ENCODE results near the gene RPTOR. TPM values are rescaled to one million over a fixed set of nuclear protein-coding genes. Genes with fewer than 3 reads are reported as not detected.
A peak's percentile ranks its signal among the peaks of the same experiment; 100 is the strongest.

Gene RPTOR
- total RNA-seq, 4 donors from 2014 or later = 47.6 to 56.9 (median 55.4) TPM

DNA sequence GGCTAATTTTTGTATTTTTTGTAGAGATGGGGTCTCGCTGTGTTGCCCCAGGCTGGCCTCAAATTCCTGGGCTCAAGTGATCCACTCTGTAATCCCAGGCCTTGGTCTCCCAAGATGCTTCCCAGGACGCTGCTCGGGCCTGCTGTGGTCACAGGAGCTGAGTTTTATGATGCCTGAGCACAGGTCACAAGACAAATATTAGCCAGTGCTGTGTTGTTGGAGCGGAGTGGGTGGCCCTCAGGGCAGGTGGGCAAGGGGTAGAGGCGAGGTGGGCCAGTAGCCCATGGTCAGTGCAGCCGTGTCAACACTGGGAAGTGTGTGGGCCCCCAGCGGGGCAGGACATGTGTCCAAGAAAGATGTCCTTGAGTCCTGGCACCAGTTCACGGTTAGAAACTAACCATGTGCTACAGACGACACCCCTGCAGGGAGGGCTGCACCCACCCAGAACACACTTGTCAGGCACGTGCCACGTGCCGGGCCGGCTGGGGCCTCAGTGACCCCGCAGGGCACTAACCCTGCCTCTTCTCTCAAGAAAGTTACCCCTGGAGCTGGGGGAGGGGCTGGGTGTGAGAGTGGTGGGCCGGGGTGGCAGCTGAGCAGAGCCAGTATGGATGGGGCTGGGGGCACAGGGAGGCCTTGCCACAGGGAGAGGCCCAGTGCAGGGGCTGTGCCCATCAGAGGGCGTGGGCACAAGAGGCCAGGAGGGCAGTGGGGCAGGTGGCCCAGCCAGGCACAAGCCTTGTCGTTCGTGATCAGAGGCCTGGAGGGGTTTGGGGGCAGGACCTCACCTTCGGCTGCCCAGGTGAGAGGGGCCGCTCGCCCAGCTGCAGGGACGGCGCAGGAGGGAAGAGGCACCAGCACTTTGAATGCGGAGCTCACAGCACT, 343.9 kb downstream of the RPTOR start:
- TF ChIP-seq POLR2A (IDR thresholded peaks at IDR 0.05) = no peak
- TF ChIP-seq, protein P1, sequence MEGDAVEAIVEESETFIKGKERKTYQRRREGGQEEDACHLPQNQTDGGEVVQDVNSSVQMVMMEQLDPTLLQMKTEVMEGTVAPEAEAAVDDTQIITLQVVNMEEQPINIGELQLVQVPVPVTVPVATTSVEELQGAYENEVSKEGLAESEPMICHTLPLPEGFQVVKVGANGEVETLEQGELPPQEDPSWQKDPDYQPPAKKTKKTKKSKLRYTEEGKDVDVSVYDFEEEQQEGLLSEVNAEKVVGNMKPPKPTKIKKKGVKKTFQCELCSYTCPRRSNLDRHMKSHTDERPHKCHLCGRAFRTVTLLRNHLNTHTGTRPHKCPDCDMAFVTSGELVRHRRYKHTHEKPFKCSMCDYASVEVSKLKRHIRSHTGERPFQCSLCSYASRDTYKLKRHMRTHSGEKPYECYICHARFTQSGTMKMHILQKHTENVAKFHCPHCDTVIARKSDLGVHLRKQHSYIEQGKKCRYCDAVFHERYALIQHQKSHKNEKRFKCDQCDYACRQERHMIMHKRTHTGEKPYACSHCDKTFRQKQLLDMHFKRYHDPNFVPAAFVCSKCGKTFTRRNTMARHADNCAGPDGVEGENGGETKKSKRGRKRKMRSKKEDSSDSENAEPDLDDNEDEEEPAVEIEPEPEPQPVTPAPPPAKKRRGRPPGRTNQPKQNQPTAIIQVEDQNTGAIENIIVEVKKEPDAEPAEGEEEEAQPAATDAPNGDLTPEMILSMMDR (IDR thresholded peaks at IDR 0.05 in 4 of 5, conservative IDR thresholded peaks at IDR 0.05 in 1 of 5) = no peak
- DNase-seq = peak in 1 of 2 donors; percentile 3
- intact Hi-C loops (cut with DNase I; ENCODE audit: low total_unique reads) (no loop called here), in situ Hi-C loops (cut with MboI; ENCODE audit: low sequenced_read_pairs in 4 of 4) (no loop called here)
- H3K27ac ChIP-seq = no peak overlapping the region
- H3K36me3 ChIP-seq = peaks cover 0 to 44% of the 10 kb centered on the region in 2 donors
- no peak for ATAC-seq
- no peak overlapping the region for H3K4me3 ChIP-seq
- no peaks in the 10 kb centered on the region for H3K9me3 ChIP-seq
- H3K4me1 ChIP-seq = peaks cover 7 to 15% of the 10 kb centered on the region in 2 donors
- H3K27me3 ChIP-seq = no peaks in the 10 kb centered on the region

- Histone ChIP-seq H3K27ac (no peak overlapping the region), H3K9me3 (no peaks in the 10 kb centered on the region), H3K27me3 (no peaks in the 10 kb centered on the region), H3K36me3 (peaks cover 0 to 44% of the 10 kb centered on the region in 2 donors), H3K4me1 (peaks cover 7 to 15% of the 10 kb centered on the region in 2 donors), H3K4me3 (no peak overlapping the region)
- in situ Hi-C loops (cut with MboI; ENCODE audit: low sequenced_read_pairs in 4 of 4) = no loop called here
- no peak for TF ChIP-seq POLR2A (IDR thresholded peaks at IDR 0.05)
- TF ChIP-seq, protein P1 (IDR thresholded peaks at IDR 0.05 in 4 of 5, conservative IDR thresholded peaks at IDR 0.05 in 1 of 5) = no peak
- intact Hi-C loops (cut with DNase I; ENCODE audit: low total_unique reads) = loop anchor here (10.0 kb wide), 1 partner anchor 465 kb away; no protein-coding TSS in a partner anchor
- ATAC-seq (no peak), DNase-seq (peak in 1 of 2 donors; percentile 8)
Observed at GRCh38 chr17:80889231-80890195, 344.9 kb downstream of the RPTOR start.

GRCh38 chr17:80890196-80890920, 345.7 kb downstream of the RPTOR start:
- peaks cover 0 to 41% of the 10 kb centered on the region in 2 donors for H3K36me3 ChIP-seq
- intact Hi-C loops (cut with DNase I; ENCODE audit: low total_unique reads) (loop anchor here (10.0 kb wide), 1 partner anchor 466 kb away; no protein-coding TSS in a partner anchor), in situ Hi-C loops (cut with MboI; ENCODE audit: low sequenced_read_pairs in 4 of 4) (no loop called here)
- peaks cover 7 to 15% of the 10 kb centered on the region in 2 donors for H3K4me1 ChIP-seq
- DNase-seq (peak in 1 of 2 donors; percentile 11), ATAC-seq (no peak)
- TF ChIP-seq, protein P1 (IDR thresholded peaks at IDR 0.05 in 4 of 5, conservative IDR thresholded peaks at IDR 0.05 in 1 of 5) = no peak
- TF ChIP-seq POLR2A (IDR thresholded peaks at IDR 0.05) = no peak
- no peak overlapping the region for H3K4me3 ChIP-seq
- H3K27me3 ChIP-seq = no peaks in the 10 kb centered on the region
- H3K27ac ChIP-seq = peak overlapping the region in 2 of 4 donors; percentile 80 to 84
- H3K9me3 ChIP-seq = no peaks in the 10 kb centered on the region

- Histone ChIP-seq H3K4me3 (no peak overlapping the region), H3K9me3 (no peaks in the 10 kb centered on the region), H3K27ac (peak overlapping the region in 3 of 4 donors; percentile 80 to 85 (median 84)), H3K36me3 (peaks cover 0 to 34% of the 10 kb centered on the region in 2 donors), H3K4me1 (peaks cover 7 to 15% of the 10 kb centered on the region in 2 donors), H3K27me3 (no peaks in the 10 kb centered on the region)
- ATAC-seq = no peak
- in situ Hi-C loops (cut with MboI; ENCODE audit: low sequenced_read_pairs in 4 of 4) = no loop called here
- intact Hi-C loops (cut with DNase I; ENCODE audit: low total_unique reads) = loop anchor here (10.0 kb wide), 1 partner anchor 466 kb away; no protein-coding TSS in a partner anchor
- no peak for DNase-seq
- TF ChIP-seq POLR2A (IDR thresholded peaks at IDR 0.05) = no peak
- TF ChIP-seq, protein P1 (IDR thresholded peaks at IDR 0.05 in 4 of 5, conservative IDR thresholded peaks at IDR 0.05 in 1 of 5) = no peak
Observed at GRCh38 chr17:80890921-80891396, 346.3 kb downstream of the RPTOR start.

Measured in gastrocnemius medialis (tissue), 4 donors.